Inferior parietal cortex (tissue), 1 donor: Measurements from ENCODE around the gene HOXA1.

Experiments
- DNase-seq: peaks from one replicate; pipeline ENCODE4 v3.0.0-alpha.2; 2016; ENCODE audit errors: extremely low spot score

The HOXA1 gene

GRCh38 chr7:27131390-27131819, 35.6 kb upstream of the HOXA1 start:
- no peak for DNase-seq

- no peak for DNase-seq
These were observed 35.0 kb upstream of the HOXA1 start, which contains the start of gene HOXA4 for GRCh38 chr7:27130540-27131389. HOXA4 (minus strand) TSS chr7:27130757; CDS start chr7:27130733, 24 bp downstream.

- no peak for DNase-seq
These were observed 34.1 kb upstream of the HOXA1 start for GRCh38 chr7:27129729-27130539.

GRCh38 chr7:27128776-27129728, 33.3 kb upstream of the HOXA1 start:
- no peak for DNase-seq

DNA sequence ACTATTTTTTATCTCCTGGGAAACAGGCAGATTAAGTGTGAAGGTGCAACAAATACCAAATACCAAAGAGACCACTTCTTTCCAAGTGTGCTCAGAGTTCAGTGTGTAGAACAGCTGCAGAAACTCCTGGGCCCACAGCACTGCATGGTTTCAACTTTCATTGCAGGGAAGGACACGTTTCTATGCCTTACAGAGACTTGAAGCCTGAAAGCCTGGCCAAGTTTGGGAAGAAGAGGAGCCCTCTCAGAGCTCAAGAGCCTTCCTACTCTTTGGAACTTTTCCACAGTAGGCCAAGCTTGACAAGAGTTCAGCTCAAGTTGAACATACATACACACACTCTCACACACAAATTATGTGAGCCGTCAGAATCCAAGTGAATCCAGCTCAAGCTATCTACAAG, 32.2 kb upstream of the HOXA1 start:
- DNase-seq: no peak

GRCh38 chr7:27126596-27127327, 31.0 kb upstream of the HOXA1 start:
- DNase-seq: no peak

GRCh38 chr7:27125986-27126394, 30.2 kb upstream of the HOXA1 start:
- no peak for DNase-seq

DNA sequence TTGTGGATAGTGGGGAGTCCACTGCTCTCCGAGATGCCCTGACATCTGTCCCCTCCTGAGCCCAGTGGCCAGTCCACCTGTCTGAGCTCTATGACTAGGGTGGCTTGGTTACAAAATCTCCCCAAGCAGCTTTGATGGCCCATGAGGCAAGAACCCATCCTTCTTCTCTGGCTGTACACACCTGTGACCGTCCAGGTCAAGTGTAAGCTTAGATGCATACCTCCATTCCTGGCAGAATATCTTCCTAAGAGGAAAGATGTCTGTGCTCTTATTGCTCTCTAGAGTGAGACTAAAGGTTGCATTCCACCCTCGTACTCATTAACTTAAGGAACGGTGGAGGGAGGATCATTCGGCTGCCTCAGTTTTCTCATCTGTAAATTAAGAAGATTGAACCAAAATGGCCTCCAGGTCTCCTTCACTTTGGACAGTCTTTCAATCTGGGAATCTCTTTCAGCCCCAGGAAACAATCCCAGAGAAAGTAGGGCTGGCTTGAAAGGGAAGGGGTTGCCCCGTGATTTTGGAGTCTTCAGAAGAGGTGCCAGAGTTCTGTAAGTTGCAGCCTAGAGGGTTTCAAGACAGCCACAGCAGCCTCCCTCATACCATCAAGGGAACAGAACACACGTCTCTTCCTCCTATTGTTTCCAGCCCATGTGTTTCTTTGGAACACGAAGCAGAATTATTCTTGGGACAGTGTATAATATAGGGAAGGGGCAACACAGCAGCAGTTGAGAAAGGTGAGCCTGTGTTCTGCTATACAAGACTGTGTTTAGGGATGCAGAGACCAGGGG, 29.3 kb upstream of the HOXA1 start:
- DNase-seq: no peak

DNA sequence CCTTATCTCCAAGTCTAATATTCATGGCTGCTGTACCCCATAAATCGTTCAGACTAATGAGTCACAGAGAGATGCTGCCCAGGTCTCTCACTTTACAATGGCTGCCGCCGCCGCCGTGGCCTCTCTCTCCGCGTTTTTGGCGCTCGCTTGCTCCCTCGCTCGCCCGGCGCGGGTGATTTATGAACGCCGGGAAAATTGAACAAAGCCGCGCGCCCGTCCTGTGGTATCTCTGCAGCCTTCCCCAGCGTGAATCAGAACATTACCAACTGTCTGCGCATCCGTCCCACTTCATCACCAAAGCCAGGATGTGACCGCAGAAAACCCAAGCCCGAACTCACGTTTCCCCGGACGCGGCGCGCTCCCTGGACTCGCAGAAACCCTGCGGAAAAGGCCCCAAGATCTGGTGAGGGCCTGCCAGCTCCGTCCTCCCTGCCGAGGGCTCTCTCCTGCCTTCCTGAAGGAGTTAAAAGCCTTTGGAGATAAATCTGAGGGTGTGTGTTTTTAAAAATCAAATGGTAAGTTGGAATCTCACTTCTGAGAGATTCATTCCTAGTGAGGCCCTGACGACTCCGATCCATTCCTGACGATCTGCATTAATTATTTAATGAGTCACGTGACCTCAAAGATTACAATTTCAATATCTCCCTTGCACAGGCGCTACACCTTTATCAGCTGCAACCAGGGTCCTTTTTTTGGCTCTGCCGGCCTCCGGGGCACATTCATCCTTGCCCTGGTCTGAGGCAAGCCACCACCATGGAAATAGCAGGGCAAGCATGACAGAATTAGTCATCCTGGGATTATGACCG, 28.5 kb upstream of the HOXA1 start:
- DNase-seq: no peak

- DNase-seq: no peak
These were observed 27.8 kb upstream of the HOXA1 start for GRCh38 chr7:27123477-27124053.

GRCh38 chr7:27123007-27123476, 27.2 kb upstream of the HOXA1 start:
- DNase-seq: no peak

DNA sequence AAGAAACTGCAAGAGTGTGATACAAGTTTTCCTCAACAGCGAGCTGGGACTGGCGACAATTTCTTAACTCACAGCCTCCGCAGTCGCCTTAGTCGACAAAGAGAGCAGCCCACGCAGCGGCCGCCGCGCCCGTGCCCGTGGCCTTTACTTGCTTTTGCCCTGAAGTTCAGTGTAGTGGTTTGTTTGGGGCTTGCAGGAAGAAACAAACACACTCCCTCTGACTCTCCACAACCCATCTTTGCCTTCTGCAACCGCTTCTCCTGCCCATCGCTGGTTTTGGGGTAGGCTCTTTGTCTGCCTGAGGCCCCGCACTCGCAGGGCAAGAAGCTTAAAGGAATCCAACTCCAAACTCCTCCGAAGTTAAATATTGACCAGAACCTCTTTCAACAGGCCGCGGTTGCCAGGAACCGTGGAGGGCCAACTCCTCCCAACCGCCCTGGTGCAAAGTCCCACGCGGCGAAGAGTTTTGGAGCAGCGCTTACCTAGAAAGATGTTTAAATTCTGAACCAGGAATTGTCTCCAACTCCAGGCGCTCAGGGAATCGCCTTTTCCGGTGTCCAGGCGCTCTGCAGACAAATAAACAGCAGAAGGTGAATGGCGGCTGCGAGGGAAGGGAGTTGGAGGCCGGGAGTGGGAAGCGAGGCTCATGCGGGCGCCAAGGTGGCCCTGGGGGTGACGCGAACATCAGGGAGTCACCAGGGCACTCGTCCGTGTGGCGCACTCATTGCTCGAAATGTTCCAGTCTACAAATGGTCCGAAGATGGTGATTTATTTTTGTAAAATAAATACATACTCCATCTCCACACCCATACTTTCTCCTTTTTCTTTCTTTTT, 26.5 kb upstream of the HOXA1 start:
- DNase-seq: no peak

GRCh38 chr7:27121684-27122076, 25.9 kb upstream of the HOXA1 start:
- no peak for DNase-seq

DNA sequence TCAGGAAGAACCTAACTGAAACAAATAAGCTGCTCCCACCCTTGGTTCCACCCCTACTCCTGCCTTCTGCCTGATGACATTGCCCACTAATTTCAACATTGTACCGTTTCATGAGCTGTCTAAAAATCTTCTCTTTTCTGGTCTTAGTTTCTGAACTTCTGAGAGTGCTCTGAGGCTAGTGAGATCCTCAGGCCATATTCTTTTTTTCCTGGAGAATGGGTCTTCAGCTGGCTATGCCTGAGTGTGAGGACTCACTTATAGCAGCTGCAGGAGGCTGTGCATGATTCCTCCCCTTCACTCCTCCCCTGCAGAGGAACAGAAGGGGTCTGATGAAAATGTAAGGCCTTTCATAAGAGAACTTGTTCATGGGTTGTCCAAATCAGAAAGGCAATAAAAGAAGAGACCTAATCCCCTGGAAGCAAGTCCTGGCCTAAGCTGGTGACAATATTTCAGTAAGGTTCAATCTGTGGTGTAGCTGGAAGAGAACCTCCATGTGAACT, 23.7 kb upstream of the HOXA1 start:
- no peak for DNase-seq

DNA sequence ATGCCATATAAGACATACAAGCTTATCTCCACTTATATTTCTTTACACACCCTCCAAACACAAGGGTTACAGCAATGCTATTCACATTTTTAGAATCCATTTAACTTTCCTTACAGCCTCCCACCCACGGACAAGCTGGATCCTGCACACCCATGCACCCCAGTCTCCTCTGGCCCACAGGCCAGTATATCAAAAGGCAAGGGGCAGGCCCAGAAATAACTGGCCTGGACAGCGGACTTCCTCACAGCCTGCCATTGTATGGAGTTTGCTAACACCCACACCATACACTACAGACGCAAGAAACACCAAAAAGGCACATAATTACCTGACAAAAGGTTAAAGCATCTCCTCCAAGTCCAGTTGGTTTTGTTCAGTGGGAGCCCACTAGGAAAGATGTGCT, 22.8 kb upstream of the HOXA1 start:
- no peak for DNase-seq

DNA sequence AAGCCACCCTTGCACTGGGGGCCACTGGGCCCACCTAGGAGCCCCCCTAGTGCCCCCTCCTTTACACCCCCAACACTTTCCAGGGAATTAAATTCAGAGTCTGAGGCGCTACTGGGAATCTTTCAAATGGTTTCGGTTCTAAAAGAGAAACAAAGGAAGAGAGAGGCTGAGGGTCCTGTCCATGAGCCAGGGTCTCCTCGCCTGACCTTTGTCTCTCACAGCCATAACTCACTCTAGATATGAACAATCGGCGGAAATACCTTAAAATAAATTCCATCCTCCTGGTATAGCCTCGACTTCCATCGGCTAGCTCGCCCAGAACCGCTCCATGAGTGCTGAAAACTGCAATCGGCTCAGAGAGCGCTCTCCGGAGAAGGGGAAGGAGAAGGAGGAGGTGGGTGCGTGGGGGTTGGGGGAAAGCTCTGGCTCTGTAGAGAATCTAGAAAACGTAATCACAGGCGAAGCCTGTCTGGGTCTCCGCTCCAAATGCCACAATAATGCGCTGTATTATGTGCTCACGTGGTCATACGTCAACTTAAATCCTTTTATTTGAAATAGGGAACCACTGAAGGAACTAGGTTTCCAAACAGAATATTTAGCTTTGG, 22.2 kb upstream of the HOXA1 start:
- DNase-seq: no peak
